MCF 10A (cell line): ENCODE measurements around the gene SMARCC2. TPM values are rescaled to one million over a fixed set of nuclear protein-coding genes. Genes with fewer than 3 reads are reported as not detected.

Experiments
- BruUV-seq: library from RNA; stranded (reverse); fragments of 400-500 nt; replicated peaks from 2 replicates; lab custom pipeline; 2021; lab: Mats Ljungman, UMichigan
- CTCF ChIA-PET: fragments of 300-600 bp; sonication (Branson Sonifier 250); formaldehyde crosslinking; extraction: SDS; loops from one replicate; lab custom pipeline; 2021; ENCODE audit warnings: antibody characterized with exemption, inconsistent platforms; lab: Yijun Ruan, JAX
- POLR2A ChIA-PET: fragments of 300-600, 350-650 bp; sonication (Branson Sonifier 250); formaldehyde crosslinking; extraction: SDS; loops from one replicate; lab custom pipeline; 2020; ENCODE audit warnings: antibody characterized with exemption, inconsistent platforms; lab: Yijun Ruan, JAX
- DNase-seq: peaks from one replicate; pipeline ENCODE4 v3.0.0-alpha.2; 2018; ENCODE audit not compliant: unreplicated experiment
- H3K27ac Mint-ChIP-seq: one replicate; pipeline ENCODE4 v1.8.0; 2022; ENCODE audit warnings: mild to moderate bottlenecking, low read depth, mixed read lengths; ENCODE audit not compliant: unreplicated experiment
- H3K27me3 Mint-ChIP-seq: one replicate; pipeline ENCODE4 v1.8.0; 2022; ENCODE audit warnings: mixed read lengths; ENCODE audit not compliant: insufficient read depth, unreplicated experiment
- H3K36me3 Mint-ChIP-seq: one replicate; pipeline ENCODE4 v1.8.0; 2022; ENCODE audit warnings: mild to moderate bottlenecking, moderate library complexity, mixed read lengths; ENCODE audit not compliant: insufficient read depth, unreplicated experiment
- H3K4me1 Mint-ChIP-seq: one replicate; pipeline ENCODE4 v1.8.0; 2022; ENCODE audit warnings: mixed read lengths; ENCODE audit not compliant: insufficient read depth, unreplicated experiment
- H3K4me3 Mint-ChIP-seq: one replicate; pipeline ENCODE4 v1.8.0; 2022; ENCODE audit warnings: mild to moderate bottlenecking, moderate library complexity, mixed read lengths; ENCODE audit not compliant: unreplicated experiment
- H3K9me3 Mint-ChIP-seq: one replicate; pipeline ENCODE4 v1.8.0; 2022; ENCODE audit warnings: mixed read lengths; ENCODE audit not compliant: unreplicated experiment
- intact Hi-C: fragments of 100-400 bp; cut with micrococcal nuclease; formaldehyde crosslinking; loops from 2 replicates; pipeline ENCODE4 v1.14.1; 2022
- total RNA-seq: library from RNA; stranded (reverse); gene quantifications from 2 replicates; pipeline ENCODE4 v1.2.3, GENCODE V29; 2022
- TF ChIP-seq, protein P1 (sequence below): fragments of 200-600 bp; IDR thresholded peaks from one replicate; pipeline ENCODE4 v1.8.0; 2022; ENCODE audit warnings: antibody characterized with exemption, mild to moderate bottlenecking; ENCODE audit not compliant: unreplicated experiment

Gene SMARCC2
- total RNA-seq, 1 experiment from 2014 or later: 52.1 TPM

DNA sequence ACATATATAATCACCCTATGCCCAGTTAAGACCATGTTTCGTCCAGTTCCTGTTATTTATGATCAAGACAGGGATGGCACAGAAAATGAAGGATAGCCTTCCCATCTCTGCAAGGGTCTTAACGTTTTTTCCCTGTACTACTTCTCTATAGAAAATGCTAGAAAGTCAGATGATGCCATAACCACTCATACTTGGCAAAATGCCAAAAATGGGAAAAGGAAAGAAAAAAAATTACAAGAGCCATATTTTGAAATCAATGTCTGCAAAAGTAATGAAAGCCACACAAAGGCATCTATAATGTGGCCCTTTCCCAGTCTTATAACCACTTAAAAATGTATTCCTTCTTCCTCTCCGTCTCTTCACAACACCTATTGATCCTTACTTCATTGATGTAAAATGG, 38.7 kb downstream of the SMARCC2 start:
- peaks cover 13% of the 10 kb centered on the region for H3K36me3 Mint-ChIP-seq
- no peak overlapping the region for H3K27ac Mint-ChIP-seq
- intact Hi-C loops: loop anchor here (2.0 to 5.0 kb wide), 2 partner anchors 22 to 33 kb away; partner anchors contain the start of genes ESYT1, RPL41 and ZC3H10
- peak; percentile 40 for DNase-seq
- ChIA-PET POLR2A (interaction anchor here (0.6 to 3.0 kb wide), 5 partner anchors 8 to 467 kb away, joined by 3 to 28 read pairs (median 7); partner anchors contain the start of genes ESYT1, MYL6 and ZC3H10), CTCF (interaction anchor here (0.6 to 3.3 kb wide), 4 partner anchors 32 to 104 kb away, joined by 3 to 19 read pairs (median 4); partner anchors contain the start of gene ZC3H10)
- TF ChIP-seq, protein P1, sequence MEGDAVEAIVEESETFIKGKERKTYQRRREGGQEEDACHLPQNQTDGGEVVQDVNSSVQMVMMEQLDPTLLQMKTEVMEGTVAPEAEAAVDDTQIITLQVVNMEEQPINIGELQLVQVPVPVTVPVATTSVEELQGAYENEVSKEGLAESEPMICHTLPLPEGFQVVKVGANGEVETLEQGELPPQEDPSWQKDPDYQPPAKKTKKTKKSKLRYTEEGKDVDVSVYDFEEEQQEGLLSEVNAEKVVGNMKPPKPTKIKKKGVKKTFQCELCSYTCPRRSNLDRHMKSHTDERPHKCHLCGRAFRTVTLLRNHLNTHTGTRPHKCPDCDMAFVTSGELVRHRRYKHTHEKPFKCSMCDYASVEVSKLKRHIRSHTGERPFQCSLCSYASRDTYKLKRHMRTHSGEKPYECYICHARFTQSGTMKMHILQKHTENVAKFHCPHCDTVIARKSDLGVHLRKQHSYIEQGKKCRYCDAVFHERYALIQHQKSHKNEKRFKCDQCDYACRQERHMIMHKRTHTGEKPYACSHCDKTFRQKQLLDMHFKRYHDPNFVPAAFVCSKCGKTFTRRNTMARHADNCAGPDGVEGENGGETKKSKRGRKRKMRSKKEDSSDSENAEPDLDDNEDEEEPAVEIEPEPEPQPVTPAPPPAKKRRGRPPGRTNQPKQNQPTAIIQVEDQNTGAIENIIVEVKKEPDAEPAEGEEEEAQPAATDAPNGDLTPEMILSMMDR: no peak
- peaks cover 24% of the 10 kb centered on the region for H3K4me1 Mint-ChIP-seq
- H3K4me3 Mint-ChIP-seq: peak overlapping the region; percentile 75
- H3K9me3 Mint-ChIP-seq: no peaks in the 10 kb centered on the region
- H3K27me3 Mint-ChIP-seq: no peaks in the 10 kb centered on the region
- no TSS peak for BruUV-seq

DNA sequence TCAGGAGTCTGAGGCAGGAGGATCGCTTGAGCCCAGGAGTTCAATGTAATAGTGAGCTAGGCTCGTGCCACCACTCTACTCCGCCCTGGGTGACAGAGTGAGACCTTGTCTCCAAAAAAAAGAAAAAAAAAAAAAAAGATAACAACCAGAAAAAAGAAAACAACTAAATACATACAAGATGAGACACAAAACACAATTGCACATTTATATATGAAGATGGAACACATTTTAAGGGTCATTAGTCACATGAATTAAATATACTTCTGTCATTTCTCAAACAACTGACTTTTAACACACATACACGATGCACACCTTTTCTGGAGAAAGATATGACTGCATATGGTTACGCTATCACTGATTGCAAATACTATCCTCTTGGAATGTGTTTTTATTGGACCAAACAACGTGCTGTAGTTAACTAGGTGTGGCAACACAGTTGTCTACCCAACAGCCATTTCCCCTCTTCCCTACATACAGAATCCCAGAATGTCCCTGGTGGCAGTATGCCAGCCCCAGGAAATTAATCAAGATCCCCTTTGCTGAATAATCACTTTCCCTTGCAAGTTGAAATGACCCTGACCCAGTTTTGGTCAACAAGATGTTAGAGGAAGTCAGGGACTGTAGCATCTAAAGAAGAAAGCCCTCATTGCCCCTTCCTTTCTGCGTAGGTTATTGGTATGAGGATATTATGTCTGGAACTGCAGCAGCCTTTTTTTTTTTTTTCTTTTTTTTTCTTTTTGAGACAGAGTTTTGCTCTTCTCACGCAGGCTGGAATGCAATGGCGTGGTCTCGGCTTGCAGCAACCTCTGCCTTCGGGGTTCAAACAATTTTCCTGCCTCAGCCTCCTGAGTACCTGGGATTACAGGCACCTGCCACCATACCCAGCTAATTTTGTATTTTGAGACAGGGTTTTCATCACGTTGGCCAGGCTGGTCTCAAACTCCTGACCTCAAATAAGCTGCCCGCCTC, 42.5 kb downstream of the SMARCC2 start:
- H3K36me3 Mint-ChIP-seq: peaks cover 33% of the 10 kb centered on the region

DNA sequence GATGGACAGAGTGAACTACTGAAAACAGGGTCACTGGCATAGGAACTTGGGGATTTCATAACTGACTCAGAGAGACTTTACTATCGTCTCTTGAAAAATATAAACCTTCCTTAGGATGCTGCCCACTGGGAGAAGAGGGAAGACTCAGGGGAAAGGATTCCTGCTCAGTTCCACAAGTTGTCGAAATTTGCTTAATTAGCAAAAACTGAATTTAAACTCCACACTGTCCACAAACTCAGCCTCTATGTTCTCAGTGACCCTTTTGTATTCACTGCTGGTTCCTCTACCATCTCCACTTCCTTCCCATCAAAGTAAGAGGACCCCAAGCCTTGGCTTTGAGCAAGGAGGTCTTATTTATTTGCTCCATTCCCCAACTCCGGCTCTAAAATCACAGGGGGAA, 44.1 kb downstream of the SMARCC2 start:
- ChIA-PET CTCF (interaction anchor here (0.6 kb wide), 1 partner anchor 83 kb away, joined by 3 read pairs; no protein-coding TSS in a partner anchor), POLR2A (interaction anchor here (0.5 to 2.0 kb wide), 4 partner anchors 14 to 504 kb away, joined by 3 to 10 read pairs (median 3); partner anchors contain the start of gene MYL6)
- Mint-ChIP-seq H3K27ac (no peak overlapping the region), H3K4me3 (no peak overlapping the region), H3K27me3 (no peaks in the 10 kb centered on the region), H3K9me3 (no peaks in the 10 kb centered on the region), H3K36me3 (peaks cover 48% of the 10 kb centered on the region), H3K4me1 (peaks cover 19% of the 10 kb centered on the region)
- BruUV-seq: no TSS peak
- intact Hi-C loops: no loop called here
- TF ChIP-seq, protein P1: no peak
- DNase-seq: no peak

More for the DNA sequence above, 42.5 kb downstream of the SMARCC2 start:
- no peaks in the 10 kb centered on the region for H3K9me3 Mint-ChIP-seq
- H3K27me3 Mint-ChIP-seq: no peaks in the 10 kb centered on the region
- CTCF ChIA-PET: interaction anchor here (3.3 kb wide), 1 partner anchor 28 kb away, joined by 19 read pairs; the partner anchor contains the start of gene ZC3H10
- intact Hi-C loops: no loop called here
- POLR2A ChIA-PET: interaction anchor here (1.9 kb wide), 1 partner anchor 12 kb away, joined by 6 read pairs; the partner anchor contains the start of gene MYL6
- H3K27ac Mint-ChIP-seq: no peak overlapping the region
- peaks cover 24% of the 10 kb centered on the region for H3K4me1 Mint-ChIP-seq
- TF ChIP-seq, protein P1: no peak
- H3K4me3 Mint-ChIP-seq: no peak overlapping the region
- TSS peak; percentile 10 for BruUV-seq
- DNase-seq: peak; percentile 36
